ENCODE measurements around the gene CYP24A1. TPM values are rescaled to one million over a fixed set of nuclear protein-coding genes. Genes with fewer than 3 reads are reported as not detected.

Gene CYP24A1
- total RNA-seq, 4 donors from 2014 or later = not detected

- no peak for TF ChIP-seq CTCF (IDR thresholded peaks at IDR 0.05)
- H3K4me1 ChIP-seq = no peaks in the 10 kb centered on the region
- WGBS, 2 donors (ENCODE audit: low coverage in 1 of 2) = 91 to 94% methylated on average over 3 of the region's 3 CpGs
- no peak overlapping the region for H3K4me3 ChIP-seq
- no peak for DNase-seq
- H3K9me3 ChIP-seq = no peaks in the 10 kb centered on the region
- in situ Hi-C loops (cut with MboI; ENCODE audit: low pct_ligation_motif_present in 1 of 4, low pct_unique_long_range_greater_than_20kb in 1 of 4, low sequenced_read_pairs in 3 of 4) (no loop called here), intact Hi-C loops (cut with DNase I; ENCODE audit: low total_unique reads) (no loop called here)
- H3K27ac ChIP-seq = no peak overlapping the region
- H3K36me3 ChIP-seq = no peaks in the 10 kb centered on the region
- no peaks in the 10 kb centered on the region for H3K27me3 ChIP-seq
Measured at GRCh38 chr20:54140486-54140885, 33.3 kb downstream of the CYP24A1 start.

GRCh38 chr20:54140067-54140466, 33.7 kb downstream of the CYP24A1 start:
- in situ Hi-C loops (cut with MboI; ENCODE audit: low pct_ligation_motif_present in 1 of 4, low pct_unique_long_range_greater_than_20kb in 1 of 4, low sequenced_read_pairs in 3 of 4) = no loop called here
- DNase-seq = no peak
- Histone ChIP-seq H3K4me1 (no peaks in the 10 kb centered on the region), H3K36me3 (no peaks in the 10 kb centered on the region), H3K9me3 (no peaks in the 10 kb centered on the region), H3K4me3 (no peak overlapping the region), H3K27ac (no peak overlapping the region), H3K27me3 (no peaks in the 10 kb centered on the region)
- WGBS, 2 donors (ENCODE audit: low coverage in 1 of 2) = 83% methylated on average over 6 of the region's 6 CpGs; no CpG with 5 or more reads in 1 of the 2 donors
- intact Hi-C loops (cut with DNase I; ENCODE audit: low total_unique reads) = no loop called here
- TF ChIP-seq CTCF (IDR thresholded peaks at IDR 0.05) (no peak), EP300 (IDR thresholded peaks at IDR 0.05; ENCODE audit: low read depth) (no peak), POLR2AphosphoS5 (IDR thresholded peaks at IDR 0.05) (no peak), POLR2A (IDR thresholded peaks at IDR 0.05) (no peak)

GRCh38 chr20:54139188-54139587, 34.6 kb downstream of the CYP24A1 start:
- WGBS, 2 donors (ENCODE audit: low coverage in 1 of 2) = 83 to 100% methylated on average over 1 to 7 of the region's 7 CpGs
- Histone ChIP-seq H3K36me3 (no peaks in the 10 kb centered on the region), H3K4me3 (no peak overlapping the region), H3K9me3 (no peaks in the 10 kb centered on the region), H3K4me1 (no peaks in the 10 kb centered on the region), H3K27ac (no peak overlapping the region), H3K27me3 (no peaks in the 10 kb centered on the region)
- no peak for DNase-seq
- in situ Hi-C loops (cut with MboI; ENCODE audit: low pct_ligation_motif_present in 1 of 4, low pct_unique_long_range_greater_than_20kb in 1 of 4, low sequenced_read_pairs in 3 of 4) = no loop called here
- TF ChIP-seq POLR2AphosphoS5 (IDR thresholded peaks at IDR 0.05) (no peak), CTCF (IDR thresholded peaks at IDR 0.05) (no peak), POLR2A (IDR thresholded peaks at IDR 0.05) (no peak), EP300 (IDR thresholded peaks at IDR 0.05; ENCODE audit: low read depth) (no peak)
- intact Hi-C loops (cut with DNase I; ENCODE audit: low total_unique reads) = no loop called here

DNA sequence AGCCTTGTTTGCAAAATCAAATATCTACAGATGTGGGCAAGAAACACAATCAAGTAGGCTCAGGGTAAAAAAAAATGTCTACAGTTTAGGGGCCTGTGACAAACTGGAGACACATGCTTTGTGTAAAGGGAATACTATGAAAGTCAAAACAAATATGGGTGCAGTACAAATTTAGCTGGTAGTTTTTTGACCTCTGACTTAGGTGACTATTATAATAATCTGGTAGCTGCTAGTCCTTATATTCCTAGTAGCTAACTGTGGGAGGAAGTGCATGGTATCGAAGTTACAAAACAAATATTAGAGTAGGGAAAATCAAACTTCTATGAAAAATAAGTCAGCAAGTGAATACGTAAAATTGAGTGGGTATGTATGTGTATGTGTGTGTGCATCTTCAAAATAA, 35.4 kb downstream of the CYP24A1 start:
- H3K27me3 ChIP-seq = no peaks in the 10 kb centered on the region
- TF ChIP-seq EP300 (IDR thresholded peaks at IDR 0.05; ENCODE audit: low read depth) = no peak
- TF ChIP-seq POLR2A (IDR thresholded peaks at IDR 0.05) = no peak
- TF ChIP-seq POLR2AphosphoS5 (IDR thresholded peaks at IDR 0.05) = no peak
- no peak for TF ChIP-seq CTCF (IDR thresholded peaks at IDR 0.05)
- in situ Hi-C loops (cut with MboI; ENCODE audit: low pct_ligation_motif_present in 1 of 4, low pct_unique_long_range_greater_than_20kb in 1 of 4, low sequenced_read_pairs in 3 of 4) = no loop called here
- DNase-seq = no peak
- no peak overlapping the region for H3K27ac ChIP-seq
- no peaks in the 10 kb centered on the region for H3K36me3 ChIP-seq
- H3K9me3 ChIP-seq = no peaks in the 10 kb centered on the region
- intact Hi-C loops (cut with DNase I; ENCODE audit: low total_unique reads) = no loop called here
- H3K4me1 ChIP-seq = peaks cover 0 to 6% (median 0%) of the 10 kb centered on the region in 4 donors
- 58 to 79% methylated on average over 2 of the region's 2 CpGs for WGBS, 2 donors (ENCODE audit: low coverage in 1 of 2)
- H3K4me3 ChIP-seq = no peak overlapping the region
